GM23338 (cell line): Measurements from ENCODE around the gene IGSF21.

Experiments
- CREB1 ChIP-seq: fragments of 250-450 bp; sonication (Bioruptor Pico); IDR thresholded peaks from 2 replicates; pipeline ENCODE4 v1.5.0; 2020; ENCODE audit warnings: low read depth, mild to moderate bottlenecking, moderate library complexity
- CTCF ChIP-seq, 2 experiments: fragments of 200-600 bp in 1 of 2; sonication (generic) in 1 of 2; conservative IDR thresholded peaks; 2 replicates each; pipeline versions ENCODE4 v1.5.1 to v1.6.1; 2016 to 2017; ENCODE audit warnings: antibody characterized with exemption in 2 of 2, low read depth in 2 of 2, mild to moderate bottlenecking in 2 of 2, moderate library complexity in 1 of 2
- EZH2 ChIP-seq: fragments of 200-600 bp; sonication (generic); IDR thresholded peaks from one replicate; pipeline ENCODE4 v1.8.0; 2017; ENCODE audit warnings: antibody characterized with exemption, mild to moderate bottlenecking, low read depth; ENCODE audit not compliant: unreplicated experiment
- EZH2phosphoT487 ChIP-seq: fragments of 200-600 bp; sonication (generic); IDR thresholded peaks from one replicate; pipeline ENCODE4 v1.8.1; 2018; ENCODE audit warnings: antibody characterized with exemption; ENCODE audit not compliant: unreplicated experiment
- JUNB ChIP-seq: IDR thresholded peaks from one replicate; pipeline ENCODE4 v1.6.1; 2016; ENCODE audit warnings: antibody characterized with exemption; ENCODE audit not compliant: unreplicated experiment
- NANOG ChIP-seq: IDR thresholded peaks from 2 replicates; pipeline ENCODE4 v1.6.1; 2016; ENCODE audit warnings: antibody characterized with exemption, borderline replicate concordance
- POLR2AphosphoS5 ChIP-seq: IDR thresholded peaks from 2 replicates; pipeline ENCODE4 v1.6.1; 2016; ENCODE audit warnings: antibody characterized with exemption, low read depth
- REST ChIP-seq: IDR thresholded peaks from one replicate; pipeline ENCODE4 v1.6.1; 2018; ENCODE audit warnings: antibody characterized with exemption; ENCODE audit not compliant: unreplicated experiment
- STAT1 ChIP-seq: IDR thresholded peaks from one replicate; pipeline ENCODE4 v1.6.1; 2016; ENCODE audit warnings: antibody characterized with exemption; ENCODE audit not compliant: unreplicated experiment
- ZNF114 ChIP-seq: fragments of 250-450 bp; sonication (Bioruptor Pico); IDR thresholded peaks from 2 replicates; pipeline ENCODE4 v1.5.0; 2020; ENCODE audit warnings: mild to moderate bottlenecking, moderate library complexity
- ZNF331 ChIP-seq: fragments of 250-450 bp; sonication (Bioruptor Pico); IDR thresholded peaks from 2 replicates; pipeline ENCODE4 v1.5.0; 2020; ENCODE audit warnings: low read depth, mild to moderate bottlenecking, moderate library complexity

DNA sequence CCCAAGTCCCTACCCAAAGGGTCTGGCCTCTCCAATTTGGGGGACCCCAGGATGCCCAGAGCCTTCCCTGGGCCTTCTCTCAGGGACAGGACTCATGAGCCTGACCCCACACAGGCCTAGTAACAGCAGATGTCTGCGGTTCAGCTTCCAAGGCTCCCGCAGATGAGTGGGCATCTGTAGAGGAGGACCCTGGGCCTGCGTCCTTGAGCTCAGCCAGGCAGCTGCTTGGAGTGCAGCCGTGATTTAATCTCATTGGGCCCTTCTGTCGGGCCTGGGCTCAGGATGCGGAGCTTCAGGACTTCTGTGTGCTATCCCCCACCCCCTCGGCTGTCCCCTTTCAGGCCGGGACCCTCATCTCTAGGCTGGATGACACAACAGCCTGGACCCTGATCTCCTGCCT lies 35.4 kb downstream of the IGSF21 start:
- TF ChIP-seq POLR2AphosphoS5 (no peak), CTCF (conservative IDR thresholded peaks at IDR 0.05; ENCODE audit: low read depth in 2 of 2) (no peak), EZH2phosphoT487 (no peak), REST (no peak), EZH2 (no peak), ZNF331 (CRISPR knock-in tag) (no peak), JUNB (no peak), NANOG (no peak), ZNF114 (no peak), CREB1 (CRISPR knock-in tag) (no peak), STAT1 (no peak)
